K562 (cell line): Measurements from ENCODE around the gene CDK1. TPM values are rescaled to one million over a fixed set of nuclear protein-coding genes. Genes with fewer than 3 reads are reported as not detected.

ENCODE experiments used
- ATAC-seq: fragments of 200-7000 bp; cut with Tn5 transposase; 3 replicates; pipeline ENCODE4 v1.9.1; 2020; ENCODE audit warnings: moderate library complexity
- BruUV-seq: library from RNA; stranded (reverse); fragments of 400-500 nt; replicated peaks from 2 replicates; lab custom pipeline; 2021; lab: Mats Ljungman, UMichigan
- CTCF ChIA-PET: fragments of 300-600 bp; formaldehyde crosslinking; extraction: SDS; loops from one replicate; lab custom pipeline; 2021; ENCODE audit warnings: low intra/inter-chr PET ratio; lab: Yijun Ruan, JAX
- POLR2A ChIA-PET: fragments of 300-600, 350-650 bp; sonication (Branson Sonifier 250); formaldehyde crosslinking; extraction: SDS; loops from one replicate; lab custom pipeline; 2021; ENCODE audit warnings: antibody characterized with exemption, inconsistent platforms; lab: Yijun Ruan, JAX
- DNase-seq, 4 experiments: peaks; one replicate each; pipeline versions ENCODE4 v3.0.0 to v3.0.0-alpha.2; 2011 to 2018; ENCODE audit warnings: low spot score in 3 of 4, mixed read lengths in 3 of 4; ENCODE audit errors: extremely low read depth in 1 of 4
- FAIRE-seq: peaks from 2 replicates; lab custom pipeline; 2011; peaks lifted over from hg19 to GRCh38; lab: Jason Lieb, UNC
- H2AFZ ChIP-seq: 2 replicates; pipeline ENCODE4 v1.6.0; 2011; ENCODE audit warnings: low read depth, low read length, control low read depth, inconsistent platforms
- H3K27ac ChIP-seq: fragments of 200-600 bp; 3 replicates; pipeline ENCODE4 v1.8.0; 2011; ENCODE audit warnings: low read depth, mild to moderate bottlenecking, control low read depth, inconsistent platforms, low read length, moderate library complexity, mixed read lengths; ENCODE audit errors: extremely low read depth
- H3K27me3 ChIP-seq, 2 experiments: fragments of 300-600 bp in 1 of 2; 2 replicates in 1 of 2; 3 replicates in 1 of 2; pipeline versions ENCODE4 v1.6.0 to v1.8.0; 2011; ENCODE audit warnings: inconsistent platforms in 2 of 2, low read length in 2 of 2, mild to moderate bottlenecking in 1 of 2, mixed read lengths in 1 of 2, moderate library complexity in 1 of 2; ENCODE audit not compliant: control insufficient read depth in 2 of 2, insufficient read depth in 2 of 2
- H3K36me3 ChIP-seq: fragments of 300-600 bp; 3 replicates; pipeline ENCODE4 v1.8.0; 2011; ENCODE audit warnings: mild to moderate bottlenecking, low read length, inconsistent platforms; ENCODE audit not compliant: control insufficient read depth, insufficient read depth
- H3K4me1 ChIP-seq, 2 experiments: fragments of 200-600 bp in 1 of 2; replicated peaks in 1 of 2; 2 replicates in 1 of 2; 3 replicates in 1 of 2; pipeline versions ENCODE4 v1.5.1 to v1.8.0; 2011; ENCODE audit warnings: inconsistent platforms in 2 of 2, low read length in 2 of 2, mild to moderate bottlenecking in 1 of 2, mixed read lengths in 1 of 2, moderate library complexity in 1 of 2; ENCODE audit not compliant: control insufficient read depth in 2 of 2, insufficient read depth in 2 of 2
- H3K4me2 ChIP-seq: 2 replicates; pipeline ENCODE4 v1.6.1; 2011; ENCODE audit warnings: low read length, control low read depth, inconsistent platforms, mixed read lengths; ENCODE audit not compliant: insufficient read depth
- H3K4me3 ChIP-seq: fragments of 200-600 bp; sonication (generic), shearing (Covaris generic); 2 replicates; pipeline ENCODE4 v1.5.1; 2016; ENCODE audit warnings: control low read depth, inconsistent platforms
- H3K79me2 ChIP-seq: fragments of 200-600 bp; 3 replicates; pipeline ENCODE4 v1.8.0; 2011; ENCODE audit warnings: low read length, inconsistent platforms; ENCODE audit not compliant: control insufficient read depth, insufficient read depth
- H3K9ac ChIP-seq, 2 experiments: 2 replicates each; pipeline versions ENCODE4 v1.6.0 to v1.6.1; 2011; ENCODE audit warnings: low read depth in 2 of 2, low read length in 2 of 2, control low read depth in 1 of 2, inconsistent platforms in 1 of 2, mild to moderate bottlenecking in 1 of 2, mixed read lengths in 1 of 2; ENCODE audit not compliant: insufficient read depth in 1 of 2
- H3K9me1 ChIP-seq: one replicate; pipeline ENCODE4 v1.6.0; 2011; ENCODE audit warnings: inconsistent platforms, mild to moderate bottlenecking, low read length, moderate library complexity; ENCODE audit not compliant: control insufficient read depth, insufficient read depth
- H3K9me3 ChIP-seq: replicated peaks from 2 replicates; pipeline ENCODE4 v1.5.1; 2011; ENCODE audit warnings: low read depth, low read length, inconsistent platforms; ENCODE audit not compliant: control insufficient read depth, insufficient read depth
- H4K20me1 ChIP-seq: replicated peaks from 2 replicates; pipeline ENCODE4 v1.6.1; 2011; ENCODE audit warnings: low read length, inconsistent platforms, mixed read lengths; ENCODE audit not compliant: control insufficient read depth, insufficient read depth
- ARID2 ChIP-seq: fragments of 450-650 bp; IDR thresholded peaks from 2 replicates; pipeline ENCODE4 v1.6.1; 2017; ENCODE audit warnings: antibody characterized with exemption, mild to moderate bottlenecking
- CEBPB ChIP-seq: fragments of 450-650 bp; IDR thresholded peaks from 2 replicates; pipeline ENCODE4 v1.6.1; 2016; ENCODE audit warnings: missing genetic modification characterization, missing compliant biosample characterization
- NCOR1 ChIP-seq: fragments of 450-650 bp; IDR thresholded peaks from 2 replicates; pipeline ENCODE4 v1.6.1; 2016; ENCODE audit warnings: mild to moderate bottlenecking, moderate library complexity
- SOX6 ChIP-seq: fragments of 450-650 bp; IDR thresholded peaks from 2 replicates; pipeline ENCODE4 v1.6.1; 2014; ENCODE audit warnings: mild to moderate bottlenecking
- ZFX ChIP-seq: sonication (generic); formaldehyde crosslinking; IDR thresholded peaks from 2 replicates; pipeline ENCODE4 v1.8.0; 2022; ENCODE audit warnings: mild to moderate bottlenecking, missing genetic modification reagents, moderate library complexity
- ZNF165 ChIP-seq: fragments of 250-450 bp; sonication (Bioruptor Pico); IDR thresholded peaks from 2 replicates; pipeline ENCODE4 v1.4.0; 2020; ENCODE audit warnings: borderline replicate concordance
- WGBS: fragments of 100-300 bp; shearing (Covaris generic); methylation state at CpG from one replicate; pipeline ENCODE4 v1.1.6; 2016; ENCODE audit warnings: low coverage, mixed read lengths; ENCODE audit not compliant: insufficient coverage; ENCODE audit errors: missing lambda C conversion rate; 5-methylcytosine and 5-hydroxymethylcytosine counted together
- in situ Hi-C: fragments of 300-500 bp; cut with MboI; formaldehyde crosslinking; loops from 4 replicates; pipeline ENCODE4 v1.15.0; 2018; ENCODE audit warnings: inconsistent platforms, mixed read lengths
- intact Hi-C: fragments of 100-400 bp; cut with micrococcal nuclease; formaldehyde crosslinking; loops from 2 replicates; pipeline ENCODE4 v1.14.2; 2022
- polyA plus RNA-seq, 8 experiments: library from polyadenylated mRNA; depleted of rRNA in 4 of 8; stranded (reverse) in 5 of 8; unstranded in 3 of 8; fragments of >200 nt; fragmentation: Nextera tagmentation in 2 of 8; fragmentation: Illumina TruSeq in 1 of 8; extraction: Ambion mirVana in 2 of 8; extraction: Trizol in 1 of 8; gene quantifications; 2 replicates each; pipeline versions ENCODE4 v1.2.1 to v1.2.3, GENCODE V29; 2011 to 2014; ENCODE audit warnings: inconsistent platforms in 1 of 8, missing spikeins in 1 of 8
- total RNA-seq, 7 experiments: library from RNA; depleted of rRNA in 6 of 7; stranded (reverse); fragments of >200 nt in 6 of 7; fragmentation: Illumina TruSeq in 2 of 7; extraction: Trizol in 2 of 7; gene quantifications; 2 replicates each; pipeline versions ENCODE4 v1.2.1 to v1.2.3, GENCODE V29; 2011 to 2021; ENCODE audit warnings: low replicate concordance in 1 of 7
- TF ChIP-seq, protein P1 (sequence below): fragments of 250-450 bp; sonication (Bioruptor Pico); IDR thresholded peaks from 2 replicates; pipeline ENCODE4 v1.5.0; 2020; ENCODE audit warnings: mild to moderate bottlenecking, borderline replicate concordance
- TF ChIP-seq, protein P2 (sequence below): fragments of 450-650 bp; IDR thresholded peaks from 2 replicates; pipeline ENCODE4 v1.6.1; 2017; ENCODE audit warnings: antibody characterized with exemption
- TF ChIP-seq, protein P3 (sequence below): fragments of 450-650 bp; formaldehyde crosslinking; IDR thresholded peaks from 2 replicates; pipeline ENCODE4 v1.4.0; 2020; ENCODE audit warnings: mild to moderate bottlenecking, moderate library complexity

Gene CDK1
- total and polyA plus RNA-seq, 9 of the 15 experiments (the other 6 are each of a cell fraction or from before 2014, with no cell fraction given): 156 to 685 (median 236) TPM

DNA sequence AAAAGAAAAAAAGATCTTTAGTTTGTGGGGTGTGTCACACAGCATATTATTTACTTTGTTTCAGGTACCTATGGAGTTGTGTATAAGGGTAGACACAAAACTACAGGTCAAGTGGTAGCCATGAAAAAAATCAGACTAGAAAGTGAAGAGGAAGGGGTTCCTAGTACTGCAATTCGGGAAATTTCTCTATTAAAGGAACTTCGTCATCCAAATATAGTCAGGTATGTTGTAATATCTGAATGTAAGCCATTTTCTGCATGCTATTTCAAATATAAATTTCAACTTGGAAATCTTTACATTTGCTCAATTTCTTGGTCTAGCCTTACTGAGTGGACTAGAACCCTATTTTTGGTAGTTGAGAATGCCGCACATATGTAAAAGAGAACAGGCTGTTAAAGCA lies 6.4 kb downstream of the CDK1 start:
- Histone ChIP-seq H3K9me3 (no peaks in the 10 kb centered on the region), H3K9ac (no peak overlapping the region)
- POLR2A ChIA-PET: interaction anchor here (0.7 to 2.8 kb wide), 4 partner anchors 8 to 14 kb away, joined by 3 to 9 read pairs (median 5); no protein-coding TSS in a partner anchor
- TF ChIP-seq, protein P1, sequence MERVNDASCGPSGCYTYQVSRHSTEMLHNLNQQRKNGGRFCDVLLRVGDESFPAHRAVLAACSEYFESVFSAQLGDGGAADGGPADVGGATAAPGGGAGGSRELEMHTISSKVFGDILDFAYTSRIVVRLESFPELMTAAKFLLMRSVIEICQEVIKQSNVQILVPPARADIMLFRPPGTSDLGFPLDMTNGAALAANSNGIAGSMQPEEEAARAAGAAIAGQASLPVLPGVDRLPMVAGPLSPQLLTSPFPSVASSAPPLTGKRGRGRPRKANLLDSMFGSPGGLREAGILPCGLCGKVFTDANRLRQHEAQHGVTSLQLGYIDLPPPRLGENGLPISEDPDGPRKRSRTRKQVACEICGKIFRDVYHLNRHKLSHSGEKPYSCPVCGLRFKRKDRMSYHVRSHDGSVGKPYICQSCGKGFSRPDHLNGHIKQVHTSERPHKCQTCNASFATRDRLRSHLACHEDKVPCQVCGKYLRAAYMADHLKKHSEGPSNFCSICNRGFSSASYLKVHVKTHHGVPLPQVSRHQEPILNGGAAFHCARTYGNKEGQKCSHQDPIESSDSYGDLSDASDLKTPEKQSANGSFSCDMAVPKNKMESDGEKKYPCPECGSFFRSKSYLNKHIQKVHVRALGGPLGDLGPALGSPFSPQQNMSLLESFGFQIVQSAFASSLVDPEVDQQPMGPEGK (CRISPR knock-in tag): no peak
- TF ChIP-seq ARID2 (no peak), ZNF165 (CRISPR knock-in tag) (no peak), SOX6 (no peak), NCOR1 (no peak), ZFX (0 out of 2 replicates have a peak, but pooled peaks have one; percentile 30), CEBPB (tag) (peak; percentile 29; the same call in 1 of the 2 replicates)
- TF ChIP-seq, protein P2, sequence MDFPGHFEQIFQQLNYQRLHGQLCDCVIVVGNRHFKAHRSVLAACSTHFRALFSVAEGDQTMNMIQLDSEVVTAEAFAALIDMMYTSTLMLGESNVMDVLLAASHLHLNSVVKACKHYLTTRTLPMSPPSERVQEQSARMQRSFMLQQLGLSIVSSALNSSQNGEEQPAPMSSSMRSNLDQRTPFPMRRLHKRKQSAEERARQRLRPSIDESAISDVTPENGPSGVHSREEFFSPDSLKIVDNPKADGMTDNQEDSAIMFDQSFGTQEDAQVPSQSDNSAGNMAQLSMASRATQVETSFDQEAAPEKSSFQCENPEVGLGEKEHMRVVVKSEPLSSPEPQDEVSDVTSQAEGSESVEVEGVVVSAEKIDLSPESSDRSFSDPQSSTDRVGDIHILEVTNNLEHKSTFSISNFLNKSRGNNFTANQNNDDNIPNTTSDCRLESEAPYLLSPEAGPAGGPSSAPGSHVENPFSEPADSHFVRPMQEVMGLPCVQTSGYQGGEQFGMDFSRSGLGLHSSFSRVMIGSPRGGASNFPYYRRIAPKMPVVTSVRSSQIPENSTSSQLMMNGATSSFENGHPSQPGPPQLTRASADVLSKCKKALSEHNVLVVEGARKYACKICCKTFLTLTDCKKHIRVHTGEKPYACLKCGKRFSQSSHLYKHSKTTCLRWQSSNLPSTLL: no peak
- TF ChIP-seq, protein P3, sequence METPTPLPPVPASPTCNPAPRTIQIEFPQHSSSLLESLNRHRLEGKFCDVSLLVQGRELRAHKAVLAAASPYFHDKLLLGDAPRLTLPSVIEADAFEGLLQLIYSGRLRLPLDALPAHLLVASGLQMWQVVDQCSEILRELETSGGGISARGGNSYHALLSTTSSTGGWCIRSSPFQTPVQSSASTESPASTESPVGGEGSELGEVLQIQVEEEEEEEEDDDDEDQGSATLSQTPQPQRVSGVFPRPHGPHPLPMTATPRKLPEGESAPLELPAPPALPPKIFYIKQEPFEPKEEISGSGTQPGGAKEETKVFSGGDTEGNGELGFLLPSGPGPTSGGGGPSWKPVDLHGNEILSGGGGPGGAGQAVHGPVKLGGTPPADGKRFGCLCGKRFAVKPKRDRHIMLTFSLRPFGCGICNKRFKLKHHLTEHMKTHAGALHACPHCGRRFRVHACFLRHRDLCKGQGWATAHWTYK: no peak
- TF ChIP-seq, all 486 proteins: peak for 2
- no peak for ATAC-seq
- no TSS peak for BruUV-seq
- H3K27ac ChIP-seq: no peak overlapping the region; the same call in 2 of the 3 replicates
- WGBS: 93% methylated on average over 3 of the region's 3 CpGs
- peaks cover 10% of the 10 kb centered on the region; the same call in 1 of the 2 replicates for H4K20me1 ChIP-seq
- H3K4me1 ChIP-seq: peaks cover 0 to 13% of the 10 kb centered on the region in 2 experiments; a peak in 2 of 5 replicates
- no peaks in the 10 kb centered on the region for H3K9me1 ChIP-seq
- no peak for FAIRE-seq
- H3K36me3 ChIP-seq: peaks cover 99% of the 10 kb centered on the region
- no peak overlapping the region for H3K4me3 ChIP-seq
- in situ Hi-C loops (no loop called here), intact Hi-C loops (loop anchor here (10.0 kb wide), 1 partner anchor 490 kb away; no protein-coding TSS in a partner anchor)
- no peak overlapping the region for H2AFZ ChIP-seq
- CTCF ChIA-PET: no interaction called here
- no peak for DNase-seq
- no peaks in the 10 kb centered on the region for H3K27me3 ChIP-seq
- H3K79me2 ChIP-seq: peaks cover 100% of the 10 kb centered on the region
- no peak overlapping the region for H3K4me2 ChIP-seq
